ENCODE data around the gene MAG. TPM values are rescaled to one million over a fixed set of nuclear protein-coding genes. Genes with fewer than 3 reads are reported as not detected.

MAG gene
- total and polyA plus RNA-seq, 10 of the 15 experiments (the other 5 are each of a cell fraction or from before 2014, with no cell fraction given), result 0.03 to 0.82 (median 0.17) TPM; not detected in 2

DNA sequence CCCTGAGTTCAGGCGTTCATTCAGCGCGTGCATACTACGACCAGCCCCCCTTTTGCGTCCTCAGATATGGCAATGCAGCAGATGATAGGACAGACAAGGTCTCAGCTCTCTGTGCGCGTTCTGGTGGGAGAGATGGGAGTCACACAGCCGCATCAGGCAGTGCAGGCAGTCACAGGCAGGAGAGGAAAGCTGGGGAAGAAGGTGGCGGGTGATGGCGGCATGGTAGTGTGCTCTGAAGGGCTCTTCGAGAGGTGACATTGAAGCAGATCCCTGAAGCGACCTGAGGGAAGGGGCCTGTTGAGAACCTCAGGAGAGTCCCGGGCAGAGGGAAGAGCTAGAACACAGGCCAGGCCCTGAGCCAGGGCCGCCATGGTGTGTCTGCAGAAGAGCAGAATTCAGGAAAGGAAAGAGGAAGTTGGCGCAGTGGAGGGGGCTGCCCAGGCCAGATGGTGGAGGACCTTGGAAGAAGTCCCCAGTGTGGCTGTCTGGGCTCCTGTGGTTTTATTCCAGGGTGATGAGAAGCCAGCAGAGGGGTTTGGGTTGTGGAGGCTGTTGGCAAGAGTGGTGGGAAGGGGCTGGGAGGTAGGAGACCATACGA lies 19.7 kb upstream of the MAG start:
- H3K27me3 ChIP-seq (replicated peaks in 1 of 2; ENCODE audit: control insufficient read depth in 2 of 2, insufficient read depth in 2 of 2, low read length in 1 of 2), result no peaks in the 10 kb centered on the region
- peaks cover 17% of the 10 kb centered on the region for H3K4me1 ChIP-seq (ENCODE audit: control insufficient read depth, insufficient read depth, low read length)
- H3K9ac ChIP-seq (ENCODE audit: control insufficient read depth, insufficient read depth, low read length), result no peak overlapping the region
- ChIA-PET POLR2A (interaction anchor here (1.4 kb wide), 1 partner anchor 58 kb away, joined by 6 read pairs; the partner anchor contains the start of gene CD22), CTCF (interaction anchor here (0.7 to 1.0 kb wide), 5 partner anchors 130 to 223 kb away, joined by 3 to 4 read pairs (median 3); no protein-coding TSS in a partner anchor), RAD21 (ENCODE audit: unreplicated experiment) (interaction anchor here (0.9 to 1.4 kb wide), 5 partner anchors 53 to 201 kb away, joined by 3 to 5 read pairs (median 3); partner anchors contain the start of gene FFAR1), SMC1A (ENCODE audit: uncharacterized antibody, unreplicated experiment) (interaction anchor here (0.8 to 2.3 kb wide), 3 partner anchors 36 to 131 kb away, joined by 3 to 7 read pairs (median 7); partner anchors contain the start of gene FFAR1)
- FAIRE-seq (no peak), ATAC-seq (no peak), DNase-seq (ENCODE audit: low read depth, low spot score) (no peak)
- no peak overlapping the region for H3K27ac ChIP-seq (ENCODE audit: control insufficient read depth, insufficient read depth)
- H2AFZ ChIP-seq (ENCODE audit: control insufficient read depth, low read depth, low read length), result no peak overlapping the region
- WGBS (ENCODE audit: insufficient coverage, insufficient replicate concordance, low lambda C conversion rate, missing lambda C conversion rate), result 79% methylated on average over 16 of the region's 16 CpGs
- H3K4me3 ChIP-seq, result no peak overlapping the region
- no TSS peak for BruUV-seq (replicated peaks)
- no peaks in the 10 kb centered on the region for H4K20me1 ChIP-seq (ENCODE audit: control insufficient read depth, insufficient read depth)
- H3K36me3 ChIP-seq (ENCODE audit: control insufficient read depth in 2 of 2, insufficient read depth in 2 of 2, low read length in 1 of 2), result peaks cover 9 to 20% of the 10 kb centered on the region in 2 experiments
- intact Hi-C loops (cut with micrococcal nuclease; ENCODE audit: unreplicated experiment), result no loop called here
- in situ Hi-C loops (cut with MboI), result loop anchor here (5.0 kb wide), 1 partner anchor 195 kb away; no protein-coding TSS in a partner anchor
- peak overlapping the region; percentile 45 for H3K4me2 ChIP-seq (ENCODE audit: control insufficient read depth, insufficient read depth)
- no peaks in the 10 kb centered on the region for H3K9me3 ChIP-seq (replicated peaks; ENCODE audit: control insufficient read depth, insufficient read depth, low read length)
- H3K79me2 ChIP-seq (ENCODE audit: control insufficient read depth, insufficient read depth, low read length), result peaks cover 22% of the 10 kb centered on the region
- peak; percentile 53 for TF ChIP-seq IKZF1 (conservative IDR thresholded peaks at IDR 0.05)
- peak; percentile 67; the same call in 1 of the 2 replicates for TF ChIP-seq SPI1 (IDR thresholded peaks at IDR 0.05; ENCODE audit: borderline replicate concordance, insufficient read depth, low read depth, low read length)
- TF ChIP-seq, protein P1, sequence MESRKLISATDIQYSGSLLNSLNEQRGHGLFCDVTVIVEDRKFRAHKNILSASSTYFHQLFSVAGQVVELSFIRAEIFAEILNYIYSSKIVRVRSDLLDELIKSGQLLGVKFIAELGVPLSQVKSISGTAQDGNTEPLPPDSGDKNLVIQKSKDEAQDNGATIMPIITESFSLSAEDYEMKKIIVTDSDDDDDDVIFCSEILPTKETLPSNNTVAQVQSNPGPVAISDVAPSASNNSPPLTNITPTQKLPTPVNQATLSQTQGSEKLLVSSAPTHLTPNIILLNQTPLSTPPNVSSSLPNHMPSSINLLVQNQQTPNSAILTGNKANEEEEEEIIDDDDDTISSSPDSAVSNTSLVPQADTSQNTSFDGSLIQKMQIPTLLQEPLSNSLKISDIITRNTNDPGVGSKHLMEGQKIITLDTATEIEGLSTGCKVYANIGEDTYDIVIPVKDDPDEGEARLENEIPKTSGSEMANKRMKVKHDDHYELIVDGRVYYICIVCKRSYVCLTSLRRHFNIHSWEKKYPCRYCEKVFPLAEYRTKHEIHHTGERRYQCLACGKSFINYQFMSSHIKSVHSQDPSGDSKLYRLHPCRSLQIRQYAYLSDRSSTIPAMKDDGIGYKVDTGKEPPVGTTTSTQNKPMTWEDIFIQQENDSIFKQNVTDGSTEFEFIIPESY (IDR thresholded peaks at IDR 0.05), result 0 out of 2 replicates have a peak, but pooled peaks have one; percentile 57
- TF ChIP-seq, protein P2, sequence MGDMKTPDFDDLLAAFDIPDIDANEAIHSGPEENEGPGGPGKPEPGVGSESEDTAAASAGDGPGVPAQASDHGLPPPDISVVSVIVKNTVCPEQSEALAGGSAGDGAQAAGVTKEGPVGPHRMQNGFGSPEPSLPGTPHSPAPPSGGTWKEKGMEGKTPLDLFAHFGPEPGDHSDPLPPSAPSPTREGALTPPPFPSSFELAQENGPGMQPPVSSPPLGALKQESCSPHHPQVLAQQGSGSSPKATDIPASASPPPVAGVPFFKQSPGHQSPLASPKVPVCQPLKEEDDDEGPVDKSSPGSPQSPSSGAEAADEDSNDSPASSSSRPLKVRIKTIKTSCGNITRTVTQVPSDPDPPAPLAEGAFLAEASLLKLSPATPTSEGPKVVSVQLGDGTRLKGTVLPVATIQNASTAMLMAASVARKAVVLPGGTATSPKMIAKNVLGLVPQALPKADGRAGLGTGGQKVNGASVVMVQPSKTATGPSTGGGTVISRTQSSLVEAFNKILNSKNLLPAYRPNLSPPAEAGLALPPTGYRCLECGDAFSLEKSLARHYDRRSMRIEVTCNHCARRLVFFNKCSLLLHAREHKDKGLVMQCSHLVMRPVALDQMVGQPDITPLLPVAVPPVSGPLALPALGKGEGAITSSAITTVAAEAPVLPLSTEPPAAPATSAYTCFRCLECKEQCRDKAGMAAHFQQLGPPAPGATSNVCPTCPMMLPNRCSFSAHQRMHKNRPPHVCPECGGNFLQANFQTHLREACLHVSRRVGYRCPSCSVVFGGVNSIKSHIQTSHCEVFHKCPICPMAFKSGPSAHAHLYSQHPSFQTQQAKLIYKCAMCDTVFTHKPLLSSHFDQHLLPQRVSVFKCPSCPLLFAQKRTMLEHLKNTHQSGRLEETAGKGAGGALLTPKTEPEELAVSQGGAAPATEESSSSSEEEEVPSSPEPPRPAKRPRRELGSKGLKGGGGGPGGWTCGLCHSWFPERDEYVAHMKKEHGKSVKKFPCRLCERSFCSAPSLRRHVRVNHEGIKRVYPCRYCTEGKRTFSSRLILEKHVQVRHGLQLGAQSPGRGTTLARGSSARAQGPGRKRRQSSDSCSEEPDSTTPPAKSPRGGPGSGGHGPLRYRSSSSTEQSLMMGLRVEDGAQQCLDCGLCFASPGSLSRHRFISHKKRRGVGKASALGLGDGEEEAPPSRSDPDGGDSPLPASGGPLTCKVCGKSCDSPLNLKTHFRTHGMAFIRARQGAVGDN (IDR thresholded peaks at IDR 0.05), result no peak
- TF ChIP-seq KLF5 (IDR thresholded peaks at IDR 0.05; ENCODE audit: partially characterized antibody), result no peak
- TF ChIP-seq, protein P3, sequence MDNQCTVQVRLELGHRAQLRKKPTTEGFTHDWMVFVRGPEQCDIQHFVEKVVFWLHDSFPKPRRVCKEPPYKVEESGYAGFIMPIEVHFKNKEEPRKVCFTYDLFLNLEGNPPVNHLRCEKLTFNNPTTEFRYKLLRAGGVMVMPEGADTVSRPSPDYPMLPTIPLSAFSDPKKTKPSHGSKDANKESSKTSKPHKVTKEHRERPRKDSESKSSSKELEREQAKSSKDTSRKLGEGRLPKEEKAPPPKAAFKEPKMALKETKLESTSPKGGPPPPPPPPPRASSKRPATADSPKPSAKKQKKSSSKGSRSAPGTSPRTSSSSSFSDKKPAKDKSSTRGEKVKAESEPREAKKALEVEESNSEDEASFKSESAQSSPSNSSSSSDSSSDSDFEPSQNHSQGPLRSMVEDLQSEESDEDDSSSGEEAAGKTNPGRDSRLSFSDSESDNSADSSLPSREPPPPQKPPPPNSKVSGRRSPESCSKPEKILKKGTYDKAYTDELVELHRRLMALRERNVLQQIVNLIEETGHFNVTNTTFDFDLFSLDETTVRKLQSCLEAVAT (IDR thresholded peaks at IDR 0.05), result peak; percentile 84
- TF ChIP-seq ATF7 (IDR thresholded peaks at IDR 0.05; ENCODE audit: low read depth), result no peak
- TF ChIP-seq YY1 (IDR thresholded peaks at IDR 0.05; ENCODE audit: low read depth, low read length), result peak; percentile 45; the same call in 1 of the 2 replicates
- TF ChIP-seq, protein P4, sequence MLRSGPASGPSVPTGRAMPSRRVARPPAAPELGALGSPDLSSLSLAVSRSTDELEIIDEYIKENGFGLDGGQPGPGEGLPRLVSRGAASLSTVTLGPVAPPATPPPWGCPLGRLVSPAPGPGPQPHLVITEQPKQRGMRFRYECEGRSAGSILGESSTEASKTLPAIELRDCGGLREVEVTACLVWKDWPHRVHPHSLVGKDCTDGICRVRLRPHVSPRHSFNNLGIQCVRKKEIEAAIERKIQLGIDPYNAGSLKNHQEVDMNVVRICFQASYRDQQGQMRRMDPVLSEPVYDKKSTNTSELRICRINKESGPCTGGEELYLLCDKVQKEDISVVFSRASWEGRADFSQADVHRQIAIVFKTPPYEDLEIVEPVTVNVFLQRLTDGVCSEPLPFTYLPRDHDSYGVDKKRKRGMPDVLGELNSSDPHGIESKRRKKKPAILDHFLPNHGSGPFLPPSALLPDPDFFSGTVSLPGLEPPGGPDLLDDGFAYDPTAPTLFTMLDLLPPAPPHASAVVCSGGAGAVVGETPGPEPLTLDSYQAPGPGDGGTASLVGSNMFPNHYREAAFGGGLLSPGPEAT (IDR thresholded peaks at IDR 0.05; ENCODE audit: low read depth), result peak; percentile 39; the same call in 1 of the 2 replicates
- TF ChIP-seq EED (IDR thresholded peaks at IDR 0.05; ENCODE audit: low read depth), result 0 out of 2 replicates have a peak, but pooled peaks have one; percentile 42
- TF ChIP-seq, protein P5, sequence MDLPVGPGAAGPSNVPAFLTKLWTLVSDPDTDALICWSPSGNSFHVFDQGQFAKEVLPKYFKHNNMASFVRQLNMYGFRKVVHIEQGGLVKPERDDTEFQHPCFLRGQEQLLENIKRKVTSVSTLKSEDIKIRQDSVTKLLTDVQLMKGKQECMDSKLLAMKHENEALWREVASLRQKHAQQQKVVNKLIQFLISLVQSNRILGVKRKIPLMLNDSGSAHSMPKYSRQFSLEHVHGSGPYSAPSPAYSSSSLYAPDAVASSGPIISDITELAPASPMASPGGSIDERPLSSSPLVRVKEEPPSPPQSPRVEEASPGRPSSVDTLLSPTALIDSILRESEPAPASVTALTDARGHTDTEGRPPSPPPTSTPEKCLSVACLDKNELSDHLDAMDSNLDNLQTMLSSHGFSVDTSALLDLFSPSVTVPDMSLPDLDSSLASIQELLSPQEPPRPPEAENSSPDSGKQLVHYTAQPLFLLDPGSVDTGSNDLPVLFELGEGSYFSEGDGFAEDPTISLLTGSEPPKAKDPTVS (IDR thresholded peaks at IDR 0.05; ENCODE audit: low read depth, low read length), result no peak
- 0 out of 2 replicates have a peak, but pooled peaks have one; percentile 22 for TF ChIP-seq NBN (IDR thresholded peaks at IDR 0.05)

All from GM12878 (cell line).